Thymus (tissue), 14 donors: Measurements from ENCODE around the gene TAS2R19. TPM values are rescaled to one million over a fixed set of nuclear protein-coding genes. Genes with fewer than 3 reads are reported as not detected.
"Not testable (repeated sequence)": the region's sequence is repeated elsewhere in the genome, so short reads cannot be mapped to it uniquely, and the experiment has no call there.

Experiments used
- DNase-seq, 9 donors: peaks; one replicate each; pipeline ENCODE4 v3.0.0-alpha.2; 2013; ENCODE audit warnings: low spot score in 9 of 9, low read depth in 6 of 9, missing footprints in 1 of 9
- H3K27ac ChIP-seq, 2 donors: one replicate each; pipeline ENCODE4 v1.5.1; 2013; ENCODE audit warnings: control low read depth in 1 of 2, low read depth in 1 of 2, low read length in 1 of 2, mild to moderate bottlenecking in 1 of 2, moderate library complexity in 1 of 2
- H3K27me3 ChIP-seq, 2 donors: one replicate each; pipeline ENCODE4 v1.5.1; 2013; ENCODE audit warnings: low read length in 1 of 2; ENCODE audit not compliant: control insufficient read depth in 2 of 2, insufficient read depth in 1 of 2
- H3K36me3 ChIP-seq, 2 donors: one replicate each; pipeline ENCODE4 v1.5.1; 2013; ENCODE audit warnings: low read length in 1 of 2, mild to moderate bottlenecking in 1 of 2, moderate library complexity in 1 of 2; ENCODE audit not compliant: control insufficient read depth in 2 of 2, insufficient read depth in 2 of 2
- H3K4me1 ChIP-seq, 2 donors: one replicate each; pipeline ENCODE4 v1.5.1; 2013; ENCODE audit warnings: low read length in 2 of 2; ENCODE audit not compliant: control insufficient read depth in 2 of 2, insufficient read depth in 2 of 2
- H3K4me3 ChIP-seq, 2 donors: one replicate each; pipeline ENCODE4 v1.5.1; 2013; ENCODE audit warnings: low read length in 2 of 2, control low read depth in 1 of 2, mild to moderate bottlenecking in 1 of 2
- H3K9me3 ChIP-seq, 2 donors: one replicate each; pipeline ENCODE4 v1.5.1; 2013; ENCODE audit warnings: low read length in 1 of 2, mild to moderate bottlenecking in 1 of 2; ENCODE audit not compliant: control insufficient read depth in 2 of 2, insufficient read depth in 1 of 2
- WGBS: extraction: QIAGEN DNeasy Blood & Tissue Kit; methylation state at CpG from one replicate; pipeline ENCODE4 v1.1.7; 2013; 5-methylcytosine and 5-hydroxymethylcytosine counted together
- long read RNA-seq, 10 donors: transcript quantifications; one replicate each; lab custom pipeline, GENCODE V29; 2026
- polyA plus RNA-seq: library from polyadenylated mRNA; stranded (reverse); fragments of 200-250 nt; gene quantifications from one replicate; pipeline ENCODE4 v1.2.3, GENCODE V29; 2013
- total RNA-seq: library from RNA; stranded (reverse); fragments of 120-200 nt; gene quantifications from one replicate; pipeline ENCODE4 v1.2.4, GENCODE V29; 2013
- donor health status: healthy.

TAS2R19 gene
- total RNA-seq (2.0 TPM), polyA plus RNA-seq (1.6 TPM)
- long read RNA-seq, donor 1, result 0 reads
- long read RNA-seq, donor 2, result 0 reads
- long read RNA-seq, donor 3, partial matches to known transcripts, result 0 of 2 reads
- long read RNA-seq, donor 3, other reads (novel, unspliced or antisense), result 0 of 2 reads
- long read RNA-seq, donor 4, partial matches to known transcripts, result 0 of 1 reads
- long read RNA-seq, donor 4, other reads (novel, unspliced or antisense), result 0 of 1 reads
- long read RNA-seq, donor 5, partial matches to known transcripts, result 0 of 2 reads
- long read RNA-seq, donor 5, other reads (novel, unspliced or antisense), result 0 of 2 reads
- long read RNA-seq, donor 6, partial matches to known transcripts, result 0 of 3 reads
- long read RNA-seq, donor 6, other reads (novel, unspliced or antisense), result 0 of 3 reads
- long read RNA-seq, donor 7, result 0 reads
- long read RNA-seq, donor 8, result 0 reads
- long read RNA-seq, donor 9, result 0 reads
- long read RNA-seq, donor 10, result 0 reads

GRCh38 chr12:11022520-11022919, at the start of gene TAS2R19:
Gene TAS2R19 (minus strand): TSS chr12:11022620. CDS start chr12:11022571, 49 bp downstream.
- H3K27me3 ChIP-seq, result no peaks in the 10 kb centered on the region
- 99% methylated on average over 1 of the region's 1 CpG for WGBS
- peaks cover 3 to 4% of the 10 kb centered on the region in 2 donors for H3K36me3 ChIP-seq
- no peak for DNase-seq
- H3K9me3 ChIP-seq, result no peaks in the 10 kb centered on the region
- H3K4me3 ChIP-seq, result no peak within 1 kb of the TSS
- H3K4me1 ChIP-seq, result no peaks in the 10 kb centered on the region
- H3K27ac ChIP-seq, result no peak within 1 kb of the TSS

- no peak overlapping the region for H3K27ac ChIP-seq
- H3K4me1 ChIP-seq, result no peaks in the 10 kb centered on the region
- DNase-seq, result no peak
- no peaks in the 10 kb centered on the region for H3K27me3 ChIP-seq
- 84% methylated on average over 4 of the region's 4 CpGs for WGBS
- H3K9me3 ChIP-seq, result no peaks in the 10 kb centered on the region
- no peak overlapping the region for H3K4me3 ChIP-seq
- no peaks in the 10 kb centered on the region for H3K36me3 ChIP-seq
Measured at GRCh38 chr12:11071414-11071813, 49.0 kb upstream of the TAS2R19 start.

GRCh38 chr12:11070999-11071398, 48.6 kb upstream of the TAS2R19 start:
- H3K9me3 ChIP-seq, result no peaks in the 10 kb centered on the region
- WGBS, result 96% methylated on average over 1 of the region's 1 CpG
- H3K4me3 ChIP-seq, result no peak overlapping the region
- no peak for DNase-seq
- H3K4me1 ChIP-seq, result no peaks in the 10 kb centered on the region
- H3K36me3 ChIP-seq, result no peaks in the 10 kb centered on the region
- no peak overlapping the region for H3K27ac ChIP-seq
- no peaks in the 10 kb centered on the region for H3K27me3 ChIP-seq

GRCh38 chr12:11069854-11070365, 47.5 kb upstream of the TAS2R19 start:
- 88% methylated on average over 5 of the region's 5 CpGs for WGBS
- H3K27ac ChIP-seq, result no peak overlapping the region

GRCh38 chr12:11067514-11067913, 45.1 kb upstream of the TAS2R19 start:
- Histone ChIP-seq H3K27me3 (no peaks in the 10 kb centered on the region), H3K36me3 (no peaks in the 10 kb centered on the region), H3K9me3 (no peaks in the 10 kb centered on the region), H3K4me3 (no peak overlapping the region), H3K27ac (no peak overlapping the region), H3K4me1 (no peaks in the 10 kb centered on the region)
- WGBS, result 80% methylated on average over 2 of the region's 2 CpGs
- no peak for DNase-seq

More at GRCh38 chr12:11069854-11070365, 47.5 kb upstream of the TAS2R19 start:
- H3K36me3 ChIP-seq, result no peaks in the 10 kb centered on the region
- no peak for DNase-seq
- no peak overlapping the region for H3K4me3 ChIP-seq
- H3K4me1 ChIP-seq, result no peaks in the 10 kb centered on the region
- no peaks in the 10 kb centered on the region for H3K27me3 ChIP-seq
- H3K9me3 ChIP-seq, result no peaks in the 10 kb centered on the region

GRCh38 chr12:11062194-11062593, 39.8 kb upstream of the TAS2R19 start, which contains the start of gene TAS2R46:
Gene TAS2R46 (minus strand): TSS chr12:11062294. CDS start chr12:11062294, 0 bp downstream.
- H3K36me3 ChIP-seq, H3K27ac ChIP-seq, H3K4me1 ChIP-seq, DNase-seq, H3K4me3 ChIP-seq, H3K27me3 ChIP-seq, H3K9me3 ChIP-seq: not testable (repeated sequence)
- WGBS, result 96% methylated on average over 1 of the region's 1 CpG

GRCh38 chr12:11059784-11060183, 37.4 kb upstream of the TAS2R19 start:
- no peaks in the 10 kb centered on the region for H3K4me1 ChIP-seq
- no peaks in the 10 kb centered on the region for H3K36me3 ChIP-seq
- no peak overlapping the region for H3K27ac ChIP-seq
- no peak overlapping the region for H3K4me3 ChIP-seq
- no peak for DNase-seq
- H3K27me3 ChIP-seq, result no peaks in the 10 kb centered on the region
- no peaks in the 10 kb centered on the region for H3K9me3 ChIP-seq

GRCh38 chr12:11059041-11059440, 36.6 kb upstream of the TAS2R19 start:
- no peak overlapping the region for H3K4me3 ChIP-seq
- WGBS, result 96% methylated on average over 3 of the region's 3 CpGs
- no peak for DNase-seq
- no peaks in the 10 kb centered on the region for H3K36me3 ChIP-seq
- H3K27ac ChIP-seq, result no peak overlapping the region
- no peaks in the 10 kb centered on the region for H3K27me3 ChIP-seq
- no peaks in the 10 kb centered on the region for H3K9me3 ChIP-seq
- H3K4me1 ChIP-seq, result no peaks in the 10 kb centered on the region

- Histone ChIP-seq H3K9me3 (peaks cover 0 to 7% of the 10 kb centered on the region in 2 donors), H3K27me3 (no peaks in the 10 kb centered on the region), H3K36me3 (no peaks in the 10 kb centered on the region), H3K4me1 (no peaks in the 10 kb centered on the region), H3K27ac (no peak overlapping the region), H3K4me3 (no peak overlapping the region)
- no peak for DNase-seq
- 97% methylated on average over 2 of the region's 2 CpGs for WGBS
Measured at GRCh38 chr12:11055306-11055705, 32.9 kb upstream of the TAS2R19 start.
